Ascending aorta (tissue), 2 donors: Measurements from ENCODE around the gene F11R. TPM values are rescaled to one million over a fixed set of nuclear protein-coding genes. Genes with fewer than 3 reads are reported as not detected.

ENCODE experiments used
- DNase-seq, 2 donors: peaks; one replicate each; pipeline ENCODE4 v3.0.0-alpha.2; 2019; ENCODE audit warnings: low spot score in 2 of 2
- H3K27ac ChIP-seq, 2 donors: fragments of 200-600 bp; sonication (generic); one replicate each; pipeline ENCODE4 v1.5.1; 2016 to 2017; ENCODE audit warnings: mild to moderate bottlenecking in 1 of 2
- H3K27me3 ChIP-seq: fragments of 200-600 bp; sonication (generic); one replicate; pipeline ENCODE4 v1.5.1; 2017
- H3K36me3 ChIP-seq, 2 donors: fragments of 200-600 bp; sonication (generic); one replicate each; pipeline ENCODE4 v1.5.1; 2016
- H3K4me1 ChIP-seq, 2 donors: fragments of 200-600 bp; sonication (generic); one replicate each; pipeline ENCODE4 v1.5.1; 2016 to 2017; ENCODE audit warnings: mild to moderate bottlenecking in 1 of 2
- H3K4me3 ChIP-seq, 2 donors: fragments of 200-600 bp; sonication (generic); one replicate each; pipeline ENCODE4 v1.5.1; 2016 to 2017; ENCODE audit warnings: mild to moderate bottlenecking in 1 of 2
- H3K9me3 ChIP-seq, 2 donors: fragments of 200-600 bp; sonication (generic); one replicate each; pipeline ENCODE4 v1.5.1; 2016
- CTCF ChIP-seq, 3 experiments: fragments of 200-600 bp in 2 of 3; fragments of 450-650 bp in 1 of 3; sonication (generic) in 2 of 3; IDR thresholded peaks; one replicate each; pipeline ENCODE4 v1.5.1; 2016 to 2019; ENCODE audit warnings: antibody characterized with exemption in 3 of 3, mild to moderate bottlenecking in 1 of 3, moderate library complexity in 1 of 3
- intact Hi-C: fragments of 100-400 bp; cut with DNase I; formaldehyde crosslinking; loops from one replicate; pipeline ENCODE4 v1.15.1; 2023
- total RNA-seq: library from RNA; depleted of rRNA; stranded (reverse); fragments of >200 nt; gene quantifications from one replicate; pipeline ENCODE4 v1.1.0, GENCODE V29; 2016

Gene F11R
- total RNA-seq, 1 donor from 2014 or later = 19.9 TPM

- H3K27me3 ChIP-seq = no peaks in the 10 kb centered on the region
- H3K9me3 ChIP-seq = no peaks in the 10 kb centered on the region
- H3K4me3 ChIP-seq = no peak overlapping the region
- DNase-seq = no peak
- no peak for TF ChIP-seq CTCF (IDR thresholded peaks at IDR 0.05)
- no peaks in the 10 kb centered on the region for H3K4me1 ChIP-seq
- intact Hi-C loops = no loop called here
- no peaks in the 10 kb centered on the region for H3K36me3 ChIP-seq
- no peak overlapping the region for H3K27ac ChIP-seq
Measured at GRCh38 chr1:161061419-161061818, 40.5 kb upstream of the F11R start.

GRCh38 chr1:161059293-161059692, 38.3 kb upstream of the F11R start:
- intact Hi-C loops = no loop called here
- TF ChIP-seq CTCF (IDR thresholded peaks at IDR 0.05) = no peak
- no peak overlapping the region for H3K4me3 ChIP-seq
- H3K27me3 ChIP-seq = no peaks in the 10 kb centered on the region
- no peaks in the 10 kb centered on the region for H3K36me3 ChIP-seq
- H3K4me1 ChIP-seq = no peaks in the 10 kb centered on the region
- no peak for DNase-seq
- H3K9me3 ChIP-seq = no peaks in the 10 kb centered on the region
- H3K27ac ChIP-seq = no peak overlapping the region

GRCh38 chr1:161054805-161055204, 33.9 kb upstream of the F11R start:
- no peak overlapping the region for H3K4me3 ChIP-seq
- no peak for TF ChIP-seq CTCF (IDR thresholded peaks at IDR 0.05)
- no peaks in the 10 kb centered on the region for H3K4me1 ChIP-seq
- H3K9me3 ChIP-seq = no peaks in the 10 kb centered on the region
- no peak overlapping the region for H3K27ac ChIP-seq
- no peaks in the 10 kb centered on the region for H3K36me3 ChIP-seq
- no peak for DNase-seq
- intact Hi-C loops = no loop called here
- H3K27me3 ChIP-seq = no peaks in the 10 kb centered on the region

- H3K27me3 ChIP-seq = no peaks in the 10 kb centered on the region
- intact Hi-C loops = no loop called here
- no peaks in the 10 kb centered on the region for H3K4me1 ChIP-seq
- H3K36me3 ChIP-seq = no peaks in the 10 kb centered on the region
- TF ChIP-seq CTCF (IDR thresholded peaks at IDR 0.05) = no peak
- H3K9me3 ChIP-seq = no peaks in the 10 kb centered on the region
- no peak overlapping the region for H3K4me3 ChIP-seq
- DNase-seq = no peak
- no peak overlapping the region for H3K27ac ChIP-seq
Measured at GRCh38 chr1:161054232-161054631, 33.3 kb upstream of the F11R start.

- Histone ChIP-seq H3K9me3 (no peaks in the 10 kb centered on the region), H3K36me3 (no peaks in the 10 kb centered on the region), H3K4me1 (no peaks in the 10 kb centered on the region), H3K27me3 (no peaks in the 10 kb centered on the region), H3K27ac (no peak overlapping the region), H3K4me3 (no peak overlapping the region)
- TF ChIP-seq CTCF (IDR thresholded peaks at IDR 0.05) = no peak
- intact Hi-C loops = no loop called here
- no peak for DNase-seq
Measured at GRCh38 chr1:161052899-161053298, 31.9 kb upstream of the F11R start.

- H3K27me3 ChIP-seq = no peaks in the 10 kb centered on the region
- no peak for TF ChIP-seq CTCF (IDR thresholded peaks at IDR 0.05)
- no peaks in the 10 kb centered on the region for H3K36me3 ChIP-seq
- H3K4me1 ChIP-seq = peaks cover 0 to 2% of the 10 kb centered on the region in 2 donors
- H3K27ac ChIP-seq = no peak overlapping the region
- no peak for DNase-seq
- H3K4me3 ChIP-seq = no peak overlapping the region
- no peaks in the 10 kb centered on the region for H3K9me3 ChIP-seq
- intact Hi-C loops = no loop called here
Measured at GRCh38 chr1:161051219-161051618, 30.3 kb upstream of the F11R start.
